Liver (tissue), 9 donors: ENCODE results near the gene CCR6. TPM values are rescaled to one million over a fixed set of nuclear protein-coding genes. Genes with fewer than 3 reads are reported as not detected.

Experiments
- DNase-seq: peaks from one replicate; pipeline ENCODE4 v3.0.0-alpha.2; 2017; ENCODE audit warnings: low spot score
- H3K27ac ChIP-seq, 2 donors: one replicate each; pipeline ENCODE4 v1.7.0; 2013; ENCODE audit warnings: inconsistent platforms in 2 of 2, low read length in 2 of 2, control low read depth in 1 of 2, low read depth in 1 of 2, mild to moderate bottlenecking in 1 of 2
- H3K27me3 ChIP-seq, 4 donors: one replicate each; pipeline versions ENCODE4 v1.6.1 to v1.7.0; 2013; ENCODE audit warnings: low read length in 3 of 4, inconsistent platforms in 1 of 4, mild to moderate bottlenecking in 1 of 4, moderate library complexity in 1 of 4; ENCODE audit not compliant: control insufficient read depth in 4 of 4, insufficient read depth in 4 of 4
- H3K36me3 ChIP-seq, 4 donors: one replicate each; pipeline versions ENCODE4 v1.6.1 to v1.7.0; 2013; ENCODE audit warnings: low read length in 3 of 4, mild to moderate bottlenecking in 3 of 4, low read depth in 1 of 4, moderate library complexity in 1 of 4; ENCODE audit not compliant: control insufficient read depth in 4 of 4, insufficient read depth in 3 of 4
- H3K4me1 ChIP-seq, 4 donors: one replicate each; pipeline versions ENCODE4 v1.6.1 to v1.7.0; 2013; ENCODE audit warnings: low read length in 3 of 4, mild to moderate bottlenecking in 3 of 4, moderate library complexity in 1 of 4; ENCODE audit not compliant: control insufficient read depth in 4 of 4, insufficient read depth in 4 of 4
- H3K4me3 ChIP-seq, 3 donors: one replicate each; pipeline versions ENCODE4 v1.6.1 to v1.7.0; 2013; ENCODE audit warnings: low read length in 3 of 3, control low read depth in 1 of 3, low read depth in 1 of 3, mild to moderate bottlenecking in 1 of 3
- H3K9ac ChIP-seq, 2 donors: one replicate each; pipeline ENCODE4 v1.7.0; 2013; ENCODE audit warnings: low read length in 2 of 2, mild to moderate bottlenecking in 2 of 2, moderate library complexity in 2 of 2, control low read depth in 1 of 2, low read depth in 1 of 2
- H3K9me3 ChIP-seq, 4 donors: one replicate each; pipeline versions ENCODE4 v1.6.1 to v1.7.0; 2013; ENCODE audit warnings: low read length in 3 of 4; ENCODE audit not compliant: control insufficient read depth in 4 of 4
- ATF3 ChIP-seq: IDR thresholded peaks from 2 replicates; pipeline ENCODE4 v1.6.1; 2016; ENCODE audit warnings: antibody characterized with exemption
- CTCF ChIP-seq: fragments of 150-350 bp; IDR thresholded peaks from 2 replicates; pipeline ENCODE4 v1.5.1; 2017; ENCODE audit warnings: improper control_type of control experiment, low read depth, low read length; ENCODE audit not compliant: missing input control
- EGR1 ChIP-seq, 2 donors: IDR thresholded peaks; 2 replicates each; pipeline ENCODE4 v1.6.1; 2016 to 2018; ENCODE audit warnings: antibody characterized with exemption in 2 of 2, low read depth in 2 of 2
- FOXA1 ChIP-seq: IDR thresholded peaks from 2 replicates; pipeline ENCODE4 v1.6.1; 2016; ENCODE audit warnings: antibody characterized with exemption
- FOXA2 ChIP-seq: IDR thresholded peaks from 2 replicates; pipeline ENCODE4 v1.6.1; 2016; ENCODE audit warnings: antibody characterized with exemption
- GABPA ChIP-seq, 2 donors: IDR thresholded peaks in 1 of 2; conservative IDR thresholded peaks in 1 of 2; 2 replicates each; pipeline ENCODE4 v1.6.1; 2016; ENCODE audit warnings: antibody characterized with exemption in 2 of 2, mild to moderate bottlenecking in 1 of 2, moderate library complexity in 1 of 2
- HNF4A ChIP-seq, 2 donors: conservative IDR thresholded peaks; 2 replicates each; pipeline ENCODE4 v1.6.1; 2016; ENCODE audit warnings: antibody characterized with exemption in 2 of 2, mild to moderate bottlenecking in 2 of 2
- JUND ChIP-seq, 2 donors: IDR thresholded peaks; 2 replicates each; pipeline ENCODE4 v1.6.1; 2016; ENCODE audit warnings: antibody characterized with exemption in 2 of 2
- NR2F2 ChIP-seq: IDR thresholded peaks from 2 replicates; pipeline ENCODE4 v1.6.1; 2016; ENCODE audit warnings: antibody characterized with exemption
- REST ChIP-seq: IDR thresholded peaks from 2 replicates; pipeline ENCODE4 v1.6.1; 2016; ENCODE audit warnings: antibody characterized with exemption, mild to moderate bottlenecking
- SP1 ChIP-seq: IDR thresholded peaks from 2 replicates; pipeline ENCODE4 v1.6.1; 2018; ENCODE audit warnings: antibody characterized with exemption, mild to moderate bottlenecking
- WGBS: extraction: QIAGEN DNeasy Blood & Tissue Kit; methylation state at CpG from one replicate; pipeline ENCODE4 v1.1.7; 2013; 5-methylcytosine and 5-hydroxymethylcytosine counted together
- polyA plus RNA-seq, 2 donors: library from polyadenylated mRNA; stranded (reverse) in 1 of 2; unstranded in 1 of 2; fragments of 200-250 nt in 1 of 2; fragments of >200 nt in 1 of 2; fragmentation: Nextera tagmentation in 1 of 2; extraction: Ambion mirVana in 1 of 2; gene quantifications; one replicate each; pipeline versions ENCODE4 v1.2.1 to v1.2.3, GENCODE V29; 2013 to 2015
- total RNA-seq, 2 donors: library from RNA; depleted of rRNA; stranded (reverse); fragments of >200 nt; gene quantifications; one replicate each; pipeline ENCODE4 v1.2.3, GENCODE V29; 2014
- donor health status: healthy.
- donor health status: healthy.
- donor health status: healthy.
- donor health status: healthy.
- donor health status: healthy.

CCR6 gene
- total and polyA plus RNA-seq, 4 donors: 0.02 to 8.4 TPM; not detected in 2

- H3K9me3 ChIP-seq: no peaks in the 10 kb centered on the region
- no peak for TF ChIP-seq ATF3
- no peak for TF ChIP-seq CTCF
- TF ChIP-seq FOXA2: no peak
- TF ChIP-seq JUND (IDR thresholded peaks at IDR 0.05): no peak
- TF ChIP-seq GABPA (IDR thresholded peaks at IDR 0.05 in 1 of 2, conservative IDR thresholded peaks at IDR 0.05 in 1 of 2): no peak
- no peaks in the 10 kb centered on the region for H3K36me3 ChIP-seq
- no peak for DNase-seq
- H3K27me3 ChIP-seq: no peaks in the 10 kb centered on the region
- no peak overlapping the region for H3K9ac ChIP-seq
- no peak overlapping the region for H3K27ac ChIP-seq
- no peaks in the 10 kb centered on the region for H3K4me1 ChIP-seq
- no peak overlapping the region for H3K4me3 ChIP-seq
- WGBS: 93% methylated on average over 3 of the region's 3 CpGs
Observed at GRCh38 chr6:167104388-167104787, 18.5 kb upstream of the CCR6 start.

- no peaks in the 10 kb centered on the region for H3K9me3 ChIP-seq
- H3K27ac ChIP-seq: no peak overlapping the region
- H3K36me3 ChIP-seq: no peaks in the 10 kb centered on the region
- H3K27me3 ChIP-seq: no peaks in the 10 kb centered on the region
- H3K4me1 ChIP-seq: no peaks in the 10 kb centered on the region
- no peak overlapping the region for H3K9ac ChIP-seq
- WGBS: 96% methylated on average over 6 of the region's 6 CpGs
- TF ChIP-seq FOXA1: no peak
- TF ChIP-seq SP1: no peak
- no peak for TF ChIP-seq NR2F2
- no peak for TF ChIP-seq GABPA (IDR thresholded peaks at IDR 0.05 in 1 of 2, conservative IDR thresholded peaks at IDR 0.05 in 1 of 2)
- no peak for TF ChIP-seq CTCF
- TF ChIP-seq REST: no peak
- no peak for TF ChIP-seq FOXA2
- TF ChIP-seq EGR1 (IDR thresholded peaks at IDR 0.05; ENCODE audit: low read depth in 2 of 2): no peak
- no peak for TF ChIP-seq HNF4A (conservative IDR thresholded peaks at IDR 0.05)
- TF ChIP-seq ATF3: no peak
- no peak for DNase-seq
- H3K4me3 ChIP-seq: no peak overlapping the region
Observed at GRCh38 chr6:167105060-167105459, 17.8 kb upstream of the CCR6 start.
